Measurements from ENCODE around the gene KCNQ5.

DNA sequence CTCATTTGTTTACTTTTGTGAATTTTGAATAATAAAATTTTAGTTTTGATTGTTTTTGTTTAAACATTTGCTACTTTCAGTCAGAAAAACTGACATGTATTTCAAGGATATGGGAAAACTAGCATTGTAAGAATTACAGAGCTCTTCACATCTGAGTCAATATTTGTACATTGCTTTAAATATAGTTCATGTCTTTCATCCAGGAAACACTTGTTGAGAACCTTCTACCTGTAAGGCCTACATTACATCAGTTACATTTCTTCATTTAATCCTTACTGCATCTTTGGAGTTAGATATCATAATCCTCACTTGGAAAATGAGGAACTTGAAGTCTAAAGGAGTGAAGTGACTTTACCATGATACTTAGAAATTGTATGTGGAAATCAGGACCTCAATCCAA lies 242.9 kb downstream of the KCNQ5 start:
- TF ChIP-seq, protein P1, sequence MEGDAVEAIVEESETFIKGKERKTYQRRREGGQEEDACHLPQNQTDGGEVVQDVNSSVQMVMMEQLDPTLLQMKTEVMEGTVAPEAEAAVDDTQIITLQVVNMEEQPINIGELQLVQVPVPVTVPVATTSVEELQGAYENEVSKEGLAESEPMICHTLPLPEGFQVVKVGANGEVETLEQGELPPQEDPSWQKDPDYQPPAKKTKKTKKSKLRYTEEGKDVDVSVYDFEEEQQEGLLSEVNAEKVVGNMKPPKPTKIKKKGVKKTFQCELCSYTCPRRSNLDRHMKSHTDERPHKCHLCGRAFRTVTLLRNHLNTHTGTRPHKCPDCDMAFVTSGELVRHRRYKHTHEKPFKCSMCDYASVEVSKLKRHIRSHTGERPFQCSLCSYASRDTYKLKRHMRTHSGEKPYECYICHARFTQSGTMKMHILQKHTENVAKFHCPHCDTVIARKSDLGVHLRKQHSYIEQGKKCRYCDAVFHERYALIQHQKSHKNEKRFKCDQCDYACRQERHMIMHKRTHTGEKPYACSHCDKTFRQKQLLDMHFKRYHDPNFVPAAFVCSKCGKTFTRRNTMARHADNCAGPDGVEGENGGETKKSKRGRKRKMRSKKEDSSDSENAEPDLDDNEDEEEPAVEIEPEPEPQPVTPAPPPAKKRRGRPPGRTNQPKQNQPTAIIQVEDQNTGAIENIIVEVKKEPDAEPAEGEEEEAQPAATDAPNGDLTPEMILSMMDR (IDR thresholded peaks at IDR 0.05) = no peak
- no peak for TF ChIP-seq POLR2A (IDR thresholded peaks at IDR 0.05)
- no peak for TF ChIP-seq POLR2AphosphoS5 (IDR thresholded peaks at IDR 0.05; ENCODE audit: insufficient read depth in 1 of 2, low read depth in 1 of 2)

Measured in vagina (tissue), 2 donors.